WTC11 (cell line): ENCODE results near the gene CNBP.

Experiments used
- ATF1 ChIP-seq: sonication (generic); formaldehyde crosslinking; IDR thresholded peaks from 2 replicates; pipeline ENCODE4 v1.8.1; 2023; ENCODE audit warnings: mild to moderate bottlenecking, moderate library complexity, missing genetic modification reagents
- CTCF ChIP-seq: fragments of 200-600 bp; IDR thresholded peaks from 2 replicates; pipeline ENCODE4 v1.8.0; 2022; ENCODE audit warnings: antibody characterized with exemption
- ESRRA ChIP-seq: sonication (generic); formaldehyde crosslinking; IDR thresholded peaks from 2 replicates; pipeline ENCODE4 v1.8.1; 2022; ENCODE audit warnings: mild to moderate bottlenecking, missing genetic modification reagents, borderline replicate concordance
- ETV6 ChIP-seq: sonication (generic); formaldehyde crosslinking; IDR thresholded peaks from 2 replicates; pipeline ENCODE4 v1.8.1; 2022; ENCODE audit warnings: mild to moderate bottlenecking, missing genetic modification reagents
- MLX ChIP-seq: sonication (generic); formaldehyde crosslinking; IDR thresholded peaks from 2 replicates; pipeline ENCODE4 v1.8.1; 2023; ENCODE audit warnings: mild to moderate bottlenecking, missing genetic modification reagents, moderate library complexity
- MYBL2 ChIP-seq: sonication (generic); formaldehyde crosslinking; IDR thresholded peaks from 2 replicates; pipeline ENCODE4 v1.8.1; 2023; ENCODE audit warnings: mild to moderate bottlenecking, moderate library complexity, missing genetic modification reagents
- ZNF232 ChIP-seq: sonication (generic); formaldehyde crosslinking; IDR thresholded peaks from 2 replicates; pipeline ENCODE4 v1.8.0; 2022; ENCODE audit warnings: mild to moderate bottlenecking, missing genetic modification reagents
- ZNF317 ChIP-seq: sonication (generic); formaldehyde crosslinking; IDR thresholded peaks from 2 replicates; pipeline ENCODE4 v1.8.1; 2023; ENCODE audit warnings: low read depth, mild to moderate bottlenecking, moderate library complexity, missing genetic modification reagents, borderline replicate concordance
- ZNF425 ChIP-seq: fragments of 250-450 bp; sonication (Bioruptor Pico); conservative IDR thresholded peaks from 2 replicates; pipeline ENCODE4 v1.9.0; 2021; ENCODE audit warnings: mild to moderate bottlenecking
- TF ChIP-seq, protein P1 (sequence below): sonication (generic); formaldehyde crosslinking; IDR thresholded peaks from 2 replicates; pipeline ENCODE4 v1.8.1; 2022; ENCODE audit warnings: low read depth, missing genetic modification reagents, borderline replicate concordance
- TF ChIP-seq, protein P2 (sequence below): sonication (generic); formaldehyde crosslinking; IDR thresholded peaks from 2 replicates; pipeline ENCODE4 v1.8.1; 2023; ENCODE audit warnings: mild to moderate bottlenecking, missing genetic modification reagents, moderate library complexity

DNA sequence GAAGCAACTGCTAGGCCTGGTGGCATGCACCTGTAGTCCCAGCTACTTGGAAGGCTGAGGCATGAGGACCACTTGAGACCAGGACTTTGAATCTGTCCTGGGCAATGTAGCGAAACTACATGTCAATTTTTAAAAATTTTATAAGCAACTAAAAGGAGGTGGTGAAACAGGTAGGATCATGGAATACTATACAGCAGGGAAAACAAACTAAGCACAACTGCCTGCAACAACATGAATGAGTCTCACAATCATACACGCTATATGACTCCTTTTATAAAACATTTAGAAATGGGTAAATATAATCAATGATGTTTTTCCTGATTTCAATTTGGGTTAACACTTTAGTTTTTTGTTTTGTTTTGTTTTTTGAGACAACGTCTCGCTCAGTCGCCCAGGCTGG is 29.5 kb upstream of the CNBP start:
- TF ChIP-seq ETV6 (CRISPR knock-in tag) (no peak), ZNF425 (CRISPR knock-in tag) (no peak), CTCF (no peak), ESRRA (no peak), ATF1 (no peak), MYBL2 (no peak), ZNF232 (no peak), ZNF317 (CRISPR knock-in tag) (no peak), MLX (CRISPR knock-in tag) (no peak)
- TF ChIP-seq, protein P1, sequence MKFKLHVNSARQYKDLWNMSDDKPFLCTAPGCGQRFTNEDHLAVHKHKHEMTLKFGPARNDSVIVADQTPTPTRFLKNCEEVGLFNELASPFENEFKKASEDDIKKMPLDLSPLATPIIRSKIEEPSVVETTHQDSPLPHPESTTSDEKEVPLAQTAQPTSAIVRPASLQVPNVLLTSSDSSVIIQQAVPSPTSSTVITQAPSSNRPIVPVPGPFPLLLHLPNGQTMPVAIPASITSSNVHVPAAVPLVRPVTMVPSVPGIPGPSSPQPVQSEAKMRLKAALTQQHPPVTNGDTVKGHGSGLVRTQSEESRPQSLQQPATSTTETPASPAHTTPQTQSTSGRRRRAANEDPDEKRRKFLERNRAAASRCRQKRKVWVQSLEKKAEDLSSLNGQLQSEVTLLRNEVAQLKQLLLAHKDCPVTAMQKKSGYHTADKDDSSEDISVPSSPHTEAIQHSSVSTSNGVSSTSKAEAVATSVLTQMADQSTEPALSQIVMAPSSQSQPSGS (CRISPR knock-in tag), result no peak
- TF ChIP-seq, protein P2, sequence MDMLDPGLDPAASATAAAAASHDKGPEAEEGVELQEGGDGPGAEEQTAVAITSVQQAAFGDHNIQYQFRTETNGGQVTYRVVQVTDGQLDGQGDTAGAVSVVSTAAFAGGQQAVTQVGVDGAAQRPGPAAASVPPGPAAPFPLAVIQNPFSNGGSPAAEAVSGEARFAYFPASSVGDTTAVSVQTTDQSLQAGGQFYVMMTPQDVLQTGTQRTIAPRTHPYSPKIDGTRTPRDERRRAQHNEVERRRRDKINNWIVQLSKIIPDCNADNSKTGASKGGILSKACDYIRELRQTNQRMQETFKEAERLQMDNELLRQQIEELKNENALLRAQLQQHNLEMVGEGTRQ (CRISPR knock-in tag), result no peak
